ENCODE results near the gene ADI1.

DNA sequence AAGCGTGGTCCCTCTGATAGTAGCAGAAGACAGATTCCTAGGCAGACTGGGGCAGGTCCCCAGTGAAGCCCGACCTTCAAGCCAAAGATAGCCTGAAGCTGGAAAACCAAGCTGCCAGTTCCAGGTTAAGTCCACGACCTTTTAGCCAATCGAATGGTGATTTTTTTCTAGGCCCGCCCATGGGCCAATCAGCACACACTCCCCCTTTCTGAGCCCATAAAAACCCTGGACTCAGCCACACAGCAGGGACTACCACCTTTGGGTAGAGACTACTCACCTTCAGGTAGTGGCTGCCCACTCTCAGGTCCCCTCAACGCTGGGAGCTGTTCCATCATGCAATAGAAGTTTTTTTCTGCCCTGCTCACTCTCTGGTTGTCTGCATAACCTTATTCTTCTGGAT is 14.5 kb upstream of the ADI1 start:
- TF ChIP-seq POLR2AphosphoS5 (IDR thresholded peaks at IDR 0.05) (no peak), POLR2A (IDR thresholded peaks at IDR 0.05; ENCODE audit: low read depth) (no peak)

All from esophagus muscularis mucosa (tissue), 2 donors.